Heart left ventricle (tissue), 16 donors: ENCODE results near the gene ZEB2. TPM values are rescaled to one million over a fixed set of nuclear protein-coding genes. Genes with fewer than 3 reads are reported as not detected.

Experiments
- ATAC-seq, 4 donors: fragments of 200-7000 bp; cut with Tn5 transposase; one replicate each; pipeline ENCODE4 v1.9.1; 2020 to 2022; ENCODE audit warnings: moderate library complexity in 4 of 4, mild to moderate bottlenecking in 3 of 4, moderate number of reproducible peaks in 1 of 4
- DNase-seq, 5 donors: peaks; one replicate each; pipeline ENCODE4 v3.0.0-alpha.2; 2020
- H3K27ac ChIP-seq, 12 donors: fragments of 200-600 bp; sonication (generic) in 4 of 12; one replicate each; pipeline versions ENCODE4 v1.5.0 to v1.8.0; 2016 to 2022; ENCODE audit warnings: mild to moderate bottlenecking in 2 of 12
- H3K27me3 ChIP-seq, 9 donors: fragments of 200-600 bp; sonication (generic) in 2 of 9; one replicate each; pipeline versions ENCODE4 v1.5.1 to v1.8.0; 2016 to 2022; ENCODE audit warnings: mild to moderate bottlenecking in 3 of 9
- H3K36me3 ChIP-seq, 9 donors: fragments of 200-600 bp; sonication (generic) in 2 of 9; one replicate each; pipeline versions ENCODE4 v1.5.0 to v1.8.0; 2018 to 2022; ENCODE audit warnings: mild to moderate bottlenecking in 2 of 9
- H3K4me1 ChIP-seq, 12 donors: fragments of 200-600 bp; sonication (generic) in 4 of 12; one replicate each; pipeline versions ENCODE4 v1.5.0 to v1.8.0; 2016 to 2022; ENCODE audit warnings: mild to moderate bottlenecking in 3 of 12
- H3K4me3 ChIP-seq, 12 donors: fragments of 200-600 bp; sonication (generic) in 4 of 12; one replicate each; pipeline versions ENCODE4 v1.5.0 to v1.8.0; 2017 to 2022; ENCODE audit warnings: mild to moderate bottlenecking in 9 of 12, moderate library complexity in 4 of 12
- H3K9me3 ChIP-seq, 12 donors: fragments of 200-600 bp; sonication (generic) in 4 of 12; one replicate each; pipeline versions ENCODE4 v1.5.0 to v1.8.0; 2016 to 2022; ENCODE audit warnings: mild to moderate bottlenecking in 1 of 12
- CTCF ChIP-seq, 12 donors: fragments of 200-600 bp; sonication (generic) in 4 of 12; IDR thresholded peaks; one replicate each; pipeline versions ENCODE4 v1.5.0 to v1.8.0; 2018 to 2022; ENCODE audit warnings: antibody characterized with exemption in 12 of 12, mild to moderate bottlenecking in 5 of 12
- POLR2A ChIP-seq, 2 donors: fragments of 450-650 bp; IDR thresholded peaks; one replicate each; pipeline ENCODE4 v1.6.1; 2017; ENCODE audit warnings: antibody characterized with exemption in 2 of 2, mild to moderate bottlenecking in 2 of 2, moderate library complexity in 2 of 2
- WGBS, 4 donors: extraction: QIAGEN DNeasy Blood & Tissue Kit in 2 of 4; methylation state at CpG; one replicate each; pipeline versions ENCODE4 v1.1.5 to v1.1.7; 2013 to 2018; 5-methylcytosine and 5-hydroxymethylcytosine counted together
- intact Hi-C, 10 donors: fragments of 100-400 bp; cut with DNase I; formaldehyde crosslinking; loops; one replicate each; pipeline versions ENCODE4 v1.11.1 to v1.14.2; 2022
- polyA plus RNA-seq, 2 donors: library from polyadenylated mRNA; stranded (reverse); fragments of 200-250 nt; gene quantifications; one replicate each; pipeline ENCODE4 v1.2.3, GENCODE V29; 2013
- total RNA-seq, 9 donors: library from RNA; depleted of rRNA in 2 of 9; stranded (reverse); fragments of >200 nt in 2 of 9; fragmentation: NEBNext Ultra II Directional in 3 of 9; extraction: Animal tissue kit (Norgen Biotek cat#: 25700) in 3 of 9; gene quantifications; one replicate each; pipeline versions ENCODE4 v1.1.0 to v1.2.4, GENCODE V29; 2016 to 2023
- donor health status: ischemic (EF 13 %, LVEDD 7.1; RV severe dilation, severe dysfunction).
- donor health status: healthy with polysubstance abuse.
- donor health status: DM: no; HTN: yes; CAD: no.
- donor health status: DM: no; HTN: no; CAD: no.
- donor health status: ischemic (EF 25% LVEDD 6.9; RV normal size, moderate dysfunction).
- donor health status: ischemic (EF 25% LVEDD 5.7; RV mildly dilated, moderate dysfunction).
- donor health status: healthy.
- donor health status: DM: yes; HTN: yes; CAD: no.
- donor health status: ischemic (EF 35%, LVEDD 5.7; RV mildly dilated, moderate dysfunction).
- donor health status: nonischemic (EF 11% LVEDD 7.7; RV severe dilation, severe dysfunction).
- donor health status: DM: yes; HTN: yes; CAD: no.
- donor health status: PGD.
- donor health status: ischemic (EF 29% LVEDD 5.4; RV normal size, mild dysfunction).
- donor health status: nonischemic (EF 23%, LVEDD 6.1; RV moderate dilation, normal function).

Gene ZEB2
- total and polyA plus RNA-seq, 11 donors = 23.1 to 168 (median 82.4) TPM

GRCh38 chr2:144362401-144362800, 157.5 kb downstream of the ZEB2 start:
- Histone ChIP-seq H3K27me3 (no peaks in the 10 kb centered on the region), H3K36me3 (no peaks in the 10 kb centered on the region), H3K9me3 (no peaks in the 10 kb centered on the region), H3K27ac (no peak overlapping the region), H3K4me1 (peaks cover 0 to 16% (median 0%) of the 10 kb centered on the region in 12 donors), H3K4me3 (no peak overlapping the region)
- DNase-seq = no peak
- no peak for ATAC-seq
- WGBS, 4 donors = 89 to 100% (median 98%) methylated on average over 1 of the region's 1 CpG
- intact Hi-C loops = no loop called here
- TF ChIP-seq CTCF (IDR thresholded peaks at IDR 0.05) = no peak
- no peak for TF ChIP-seq POLR2A (IDR thresholded peaks at IDR 0.05)

- Histone ChIP-seq H3K27me3 (no peaks in the 10 kb centered on the region), H3K4me1 (peaks cover 0 to 18% (median 0%) of the 10 kb centered on the region in 12 donors), H3K4me3 (no peak overlapping the region), H3K27ac (no peak overlapping the region), H3K36me3 (no peaks in the 10 kb centered on the region), H3K9me3 (no peaks in the 10 kb centered on the region)
- intact Hi-C loops = no loop called here
- TF ChIP-seq POLR2A (IDR thresholded peaks at IDR 0.05) (no peak), CTCF (IDR thresholded peaks at IDR 0.05) (no peak)
- ATAC-seq = no peak
- no peak for DNase-seq
Measured at GRCh38 chr2:144361742-144362141, 158.2 kb downstream of the ZEB2 start.

GRCh38 chr2:144359684-144360083, 160.2 kb downstream of the ZEB2 start:
- intact Hi-C loops = no loop called here
- H3K27ac ChIP-seq = no peak overlapping the region
- WGBS, 4 donors = 93 to 100% (median 94%) methylated on average over 1 of the region's 1 CpG

GRCh38 chr2:144358979-144359541, 160.9 kb downstream of the ZEB2 start:
- Histone ChIP-seq H3K36me3 (no peaks in the 10 kb centered on the region), H3K27ac (peak overlapping the region in 2 of 12 donors; percentile 17 to 19), H3K4me3 (no peak overlapping the region), H3K4me1 (peaks cover 0 to 25% (median 0%) of the 10 kb centered on the region in 12 donors), H3K9me3 (no peaks in the 10 kb centered on the region), H3K27me3 (no peaks in the 10 kb centered on the region)
- 81 to 83% (median 82%) methylated on average over 4 of the region's 4 CpGs for WGBS, 4 donors
- TF ChIP-seq CTCF (IDR thresholded peaks at IDR 0.05) = no peak
- TF ChIP-seq POLR2A (IDR thresholded peaks at IDR 0.05) = no peak
- intact Hi-C loops = no loop called here
- ATAC-seq (no peak), DNase-seq (no peak)

More at GRCh38 chr2:144359684-144360083, 160.2 kb downstream of the ZEB2 start:
- H3K4me3 ChIP-seq = no peak overlapping the region
- H3K36me3 ChIP-seq = no peaks in the 10 kb centered on the region
- no peak for DNase-seq
- H3K27me3 ChIP-seq = no peaks in the 10 kb centered on the region
- no peak for TF ChIP-seq CTCF (IDR thresholded peaks at IDR 0.05)
- TF ChIP-seq POLR2A (IDR thresholded peaks at IDR 0.05) = no peak
- H3K4me1 ChIP-seq = peaks cover 0 to 25% (median 0%) of the 10 kb centered on the region in 12 donors
- no peaks in the 10 kb centered on the region for H3K9me3 ChIP-seq
- ATAC-seq = no peak
